Thyroid gland (tissue), 4 donors: ENCODE measurements around the gene CUL1.

ENCODE experiments used
- POLR2A ChIP-seq, 2 donors: fragments of 450-650 bp; IDR thresholded peaks; one replicate each; pipeline ENCODE4 v1.6.1; 2017; ENCODE audit warnings: antibody characterized with exemption in 2 of 2, mild to moderate bottlenecking in 2 of 2, moderate library complexity in 1 of 2
- TF ChIP-seq, protein P1 (sequence below), 6 experiments: fragments of 200-600 bp in 3 of 6; fragments of 450-650 bp in 3 of 6; sonication (generic) in 3 of 6; IDR thresholded peaks; one replicate each; pipeline ENCODE4 v1.5.1; 2016 to 2019; ENCODE audit warnings: antibody characterized with exemption in 6 of 6, mild to moderate bottlenecking in 2 of 6, inconsistent platforms in 1 of 6, moderate library complexity in 1 of 6

DNA sequence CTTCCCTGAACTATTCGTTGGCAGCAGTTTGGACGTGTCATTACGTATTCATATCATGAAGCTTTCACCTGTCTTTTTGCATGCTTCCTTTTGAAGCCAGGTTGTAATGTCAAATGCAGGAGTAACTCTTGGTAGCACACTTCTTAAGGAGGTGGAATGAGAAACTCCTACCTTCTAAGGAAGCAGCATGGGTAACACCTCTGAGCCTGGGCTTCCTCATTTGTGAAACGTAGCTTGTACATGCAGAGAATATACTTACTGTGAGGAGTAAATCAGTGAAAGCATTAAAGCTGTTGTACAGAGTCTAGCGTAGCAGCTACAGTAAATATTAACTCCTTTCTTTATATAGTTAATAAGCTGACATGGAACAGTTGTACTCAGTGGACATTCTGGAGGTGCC is 21.1 kb downstream of the CUL1 start:
- TF ChIP-seq, protein P1, sequence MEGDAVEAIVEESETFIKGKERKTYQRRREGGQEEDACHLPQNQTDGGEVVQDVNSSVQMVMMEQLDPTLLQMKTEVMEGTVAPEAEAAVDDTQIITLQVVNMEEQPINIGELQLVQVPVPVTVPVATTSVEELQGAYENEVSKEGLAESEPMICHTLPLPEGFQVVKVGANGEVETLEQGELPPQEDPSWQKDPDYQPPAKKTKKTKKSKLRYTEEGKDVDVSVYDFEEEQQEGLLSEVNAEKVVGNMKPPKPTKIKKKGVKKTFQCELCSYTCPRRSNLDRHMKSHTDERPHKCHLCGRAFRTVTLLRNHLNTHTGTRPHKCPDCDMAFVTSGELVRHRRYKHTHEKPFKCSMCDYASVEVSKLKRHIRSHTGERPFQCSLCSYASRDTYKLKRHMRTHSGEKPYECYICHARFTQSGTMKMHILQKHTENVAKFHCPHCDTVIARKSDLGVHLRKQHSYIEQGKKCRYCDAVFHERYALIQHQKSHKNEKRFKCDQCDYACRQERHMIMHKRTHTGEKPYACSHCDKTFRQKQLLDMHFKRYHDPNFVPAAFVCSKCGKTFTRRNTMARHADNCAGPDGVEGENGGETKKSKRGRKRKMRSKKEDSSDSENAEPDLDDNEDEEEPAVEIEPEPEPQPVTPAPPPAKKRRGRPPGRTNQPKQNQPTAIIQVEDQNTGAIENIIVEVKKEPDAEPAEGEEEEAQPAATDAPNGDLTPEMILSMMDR (IDR thresholded peaks at IDR 0.05): no peak
- no peak for TF ChIP-seq POLR2A (IDR thresholded peaks at IDR 0.05)
